Heart left ventricle (tissue), 16 donors: ENCODE data around the gene SELE. TPM values are rescaled to one million over a fixed set of nuclear protein-coding genes. Genes with fewer than 3 reads are reported as not detected.
"Not testable (repeated sequence)": the region's sequence is repeated elsewhere in the genome, so short reads cannot be mapped to it uniquely, and the experiment has no call there.

Experiments
- ATAC-seq, 4 donors: fragments of 200-7000 bp; cut with Tn5 transposase; one replicate each; pipeline ENCODE4 v1.9.1; 2020 to 2022; ENCODE audit warnings: moderate library complexity in 4 of 4, mild to moderate bottlenecking in 3 of 4, moderate number of reproducible peaks in 1 of 4
- DNase-seq, 5 donors: peaks; one replicate each; pipeline ENCODE4 v3.0.0-alpha.2; 2020
- H3K27ac ChIP-seq, 12 donors: fragments of 200-600 bp; sonication (generic) in 4 of 12; one replicate each; pipeline versions ENCODE4 v1.5.0 to v1.8.0; 2016 to 2022; ENCODE audit warnings: mild to moderate bottlenecking in 2 of 12
- H3K27me3 ChIP-seq, 9 donors: fragments of 200-600 bp; sonication (generic) in 2 of 9; one replicate each; pipeline versions ENCODE4 v1.5.1 to v1.8.0; 2016 to 2022; ENCODE audit warnings: mild to moderate bottlenecking in 3 of 9
- H3K36me3 ChIP-seq, 9 donors: fragments of 200-600 bp; sonication (generic) in 2 of 9; one replicate each; pipeline versions ENCODE4 v1.5.0 to v1.8.0; 2018 to 2022; ENCODE audit warnings: mild to moderate bottlenecking in 2 of 9
- H3K4me1 ChIP-seq, 12 donors: fragments of 200-600 bp; sonication (generic) in 4 of 12; one replicate each; pipeline versions ENCODE4 v1.5.0 to v1.8.0; 2016 to 2022; ENCODE audit warnings: mild to moderate bottlenecking in 3 of 12
- H3K4me3 ChIP-seq, 12 donors: fragments of 200-600 bp; sonication (generic) in 4 of 12; one replicate each; pipeline versions ENCODE4 v1.5.0 to v1.8.0; 2017 to 2022; ENCODE audit warnings: mild to moderate bottlenecking in 9 of 12, moderate library complexity in 4 of 12
- H3K9me3 ChIP-seq, 12 donors: fragments of 200-600 bp; sonication (generic) in 4 of 12; one replicate each; pipeline versions ENCODE4 v1.5.0 to v1.8.0; 2016 to 2022; ENCODE audit warnings: mild to moderate bottlenecking in 1 of 12
- CTCF ChIP-seq, 12 donors: fragments of 200-600 bp; sonication (generic) in 4 of 12; IDR thresholded peaks; one replicate each; pipeline versions ENCODE4 v1.5.0 to v1.8.0; 2018 to 2022; ENCODE audit warnings: antibody characterized with exemption in 12 of 12, mild to moderate bottlenecking in 5 of 12
- POLR2A ChIP-seq, 2 donors: fragments of 450-650 bp; IDR thresholded peaks; one replicate each; pipeline ENCODE4 v1.6.1; 2017; ENCODE audit warnings: antibody characterized with exemption in 2 of 2, mild to moderate bottlenecking in 2 of 2, moderate library complexity in 2 of 2
- WGBS, 4 donors: extraction: QIAGEN DNeasy Blood & Tissue Kit in 2 of 4; methylation state at CpG; one replicate each; pipeline versions ENCODE4 v1.1.5 to v1.1.7; 2013 to 2018; 5-methylcytosine and 5-hydroxymethylcytosine counted together
- intact Hi-C, 10 donors: fragments of 100-400 bp; cut with DNase I; formaldehyde crosslinking; loops; one replicate each; pipeline versions ENCODE4 v1.11.1 to v1.14.2; 2022
- polyA plus RNA-seq, 2 donors: library from polyadenylated mRNA; stranded (reverse); fragments of 200-250 nt; gene quantifications; one replicate each; pipeline ENCODE4 v1.2.3, GENCODE V29; 2013
- total RNA-seq, 9 donors: library from RNA; depleted of rRNA in 2 of 9; stranded (reverse); fragments of >200 nt in 2 of 9; fragmentation: NEBNext Ultra II Directional in 3 of 9; extraction: Animal tissue kit (Norgen Biotek cat#: 25700) in 3 of 9; gene quantifications; one replicate each; pipeline versions ENCODE4 v1.1.0 to v1.2.4, GENCODE V29; 2016 to 2023
- donor health status: ischemic (EF 13 %, LVEDD 7.1; RV severe dilation, severe dysfunction).
- donor health status: healthy with polysubstance abuse.
- donor health status: DM: no; HTN: yes; CAD: no.
- donor health status: DM: no; HTN: no; CAD: no.
- donor health status: ischemic (EF 25% LVEDD 6.9; RV normal size, moderate dysfunction).
- donor health status: ischemic (EF 25% LVEDD 5.7; RV mildly dilated, moderate dysfunction).
- donor health status: healthy.
- donor health status: DM: yes; HTN: yes; CAD: no.
- donor health status: ischemic (EF 35%, LVEDD 5.7; RV mildly dilated, moderate dysfunction).
- donor health status: nonischemic (EF 11% LVEDD 7.7; RV severe dilation, severe dysfunction).
- donor health status: DM: yes; HTN: yes; CAD: no.
- donor health status: PGD.
- donor health status: ischemic (EF 29% LVEDD 5.4; RV normal size, mild dysfunction).
- donor health status: nonischemic (EF 23%, LVEDD 6.1; RV moderate dilation, normal function).

The SELE gene
- total and polyA plus RNA-seq, 11 donors: 0.63 to 21.5 (median 2.4) TPM

GRCh38 chr1:169725930-169726329 is 7.9 kb downstream of the SELE start:
- ATAC-seq (no peak), DNase-seq (no peak)
- H3K36me3 ChIP-seq: no peaks in the 10 kb centered on the region
- H3K27me3 ChIP-seq: peaks cover 0 to 3% (median 0%) of the 10 kb centered on the region in 9 donors
- intact Hi-C loops: no loop called here
- no peak overlapping the region for H3K4me3 ChIP-seq
- H3K27ac ChIP-seq: no peak overlapping the region
- no peaks in the 10 kb centered on the region for H3K9me3 ChIP-seq
- H3K4me1 ChIP-seq: no peaks in the 10 kb centered on the region
- WGBS, 4 donors: 83 to 90% (median 86%) methylated on average over 3 of the region's 3 CpGs
- no peak for TF ChIP-seq POLR2A (IDR thresholded peaks at IDR 0.05)

DNA sequence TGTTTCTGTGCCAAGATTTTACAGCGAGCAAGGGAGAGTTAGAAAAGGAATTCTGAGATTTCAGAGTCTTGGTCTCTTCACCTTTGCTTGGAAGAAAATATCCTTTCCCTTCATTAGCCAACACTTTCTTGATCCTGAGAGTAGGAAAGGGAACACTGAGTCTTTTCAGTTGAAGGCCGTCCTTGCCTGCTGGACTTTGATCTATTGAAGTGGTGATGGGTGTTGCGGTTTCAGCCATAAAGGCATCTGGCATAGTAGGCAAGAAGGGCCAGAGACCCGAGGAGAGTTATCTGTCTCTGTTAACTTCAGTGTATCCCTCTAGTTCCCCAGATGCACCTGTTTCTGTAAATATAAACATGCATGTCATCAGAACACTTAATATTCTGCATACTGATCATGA is 9.7 kb downstream of the SELE start:
- H3K4me3 ChIP-seq: no peak overlapping the region
- no peak overlapping the region for H3K27ac ChIP-seq
- no peaks in the 10 kb centered on the region for H3K4me1 ChIP-seq
- intact Hi-C loops: no loop called here
- peaks cover 0 to 3% (median 0%) of the 10 kb centered on the region in 9 donors for H3K27me3 ChIP-seq
- H3K9me3 ChIP-seq: no peaks in the 10 kb centered on the region
- ATAC-seq: no peak
- H3K36me3 ChIP-seq: no peaks in the 10 kb centered on the region
- WGBS, 4 donors: 64 to 70% (median 67%) methylated on average over 4 of the region's 4 CpGs
- DNase-seq: no peak
- TF ChIP-seq POLR2A (IDR thresholded peaks at IDR 0.05): no peak
- no peak for TF ChIP-seq CTCF (IDR thresholded peaks at IDR 0.05)

DNA sequence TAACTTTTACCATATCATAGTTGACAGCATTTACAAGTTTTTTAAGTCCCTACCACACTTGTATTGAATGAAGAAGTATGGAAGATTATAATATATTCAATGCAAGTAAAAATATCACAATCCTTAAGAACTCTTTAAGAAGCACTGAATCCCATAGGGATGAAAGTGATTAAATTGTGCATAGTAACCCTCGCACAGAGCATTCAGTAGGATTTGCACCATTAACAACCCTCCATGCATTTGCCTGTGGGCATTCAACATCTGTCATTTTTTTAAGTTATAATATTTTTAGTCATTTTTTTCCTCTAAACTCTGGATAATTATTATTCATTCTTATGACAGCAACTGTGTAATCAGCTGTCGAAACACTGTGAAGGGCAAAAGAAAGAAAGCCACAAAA is 10.1 kb downstream of the SELE start:
- ATAC-seq (no peak), DNase-seq (no peak)
- WGBS, 4 donors: 82 to 91% (median 89%) methylated on average over 2 of the region's 2 CpGs
- Histone ChIP-seq H3K4me1 (no peaks in the 10 kb centered on the region), H3K27me3 (peaks cover 0 to 3% (median 0%) of the 10 kb centered on the region in 9 donors), H3K36me3 (no peaks in the 10 kb centered on the region), H3K4me3 (no peak overlapping the region), H3K27ac (no peak overlapping the region), H3K9me3 (no peaks in the 10 kb centered on the region)
- TF ChIP-seq CTCF (IDR thresholded peaks at IDR 0.05): no peak
- no peak for TF ChIP-seq POLR2A (IDR thresholded peaks at IDR 0.05)
- intact Hi-C loops: no loop called here

DNA sequence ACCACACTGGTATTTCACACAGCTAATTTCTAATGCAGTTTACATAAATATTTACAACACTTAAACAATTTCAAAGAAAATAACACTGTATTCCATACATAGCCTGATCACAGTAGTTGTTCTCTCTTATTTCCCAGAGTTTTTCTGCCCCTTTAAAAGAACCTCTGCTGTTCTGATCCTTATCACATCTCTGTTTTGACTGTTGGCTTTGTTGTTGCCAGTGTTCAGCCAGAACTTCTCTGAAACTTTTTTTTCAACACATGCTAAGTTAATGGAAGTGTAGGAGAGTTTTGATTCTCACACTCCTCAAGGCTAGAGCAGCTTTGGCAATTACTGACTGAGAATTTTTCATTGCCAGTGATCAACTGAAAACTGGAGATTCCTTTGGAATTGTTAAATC is 11.1 kb downstream of the SELE start:
- ATAC-seq: no peak

DNA sequence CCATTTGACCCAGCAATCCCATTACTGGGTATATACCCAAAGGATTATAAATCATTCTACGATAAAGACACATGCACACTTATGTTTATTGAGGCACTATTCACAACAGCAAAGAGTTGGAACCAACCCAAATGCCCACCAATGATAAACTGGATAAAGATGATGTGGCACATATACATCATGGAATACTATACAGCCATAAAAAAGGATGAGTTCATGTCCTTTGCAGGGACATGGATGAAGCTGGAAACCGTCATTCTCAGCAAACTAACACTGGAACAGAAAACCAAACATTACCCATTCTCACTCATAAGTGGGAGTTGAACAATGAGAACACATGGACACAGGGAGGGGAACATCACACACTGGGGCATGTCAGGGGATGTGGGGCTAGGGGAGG is 18.8 kb downstream of the SELE start:
- 66 to 95% (median 91%) methylated on average over 2 of the region's 2 CpGs for WGBS, 4 donors
- not testable (repeated sequence) for ATAC-seq
- peaks cover 0 to 16% (median 0%) of the 10 kb centered on the region in 12 donors for H3K4me1 ChIP-seq

More for the DNA sequence above, 11.1 kb downstream of the SELE start:
- intact Hi-C loops: no loop called here
- Histone ChIP-seq H3K4me1 (no peaks in the 10 kb centered on the region), H3K36me3 (no peaks in the 10 kb centered on the region), H3K4me3 (no peak overlapping the region), H3K9me3 (no peaks in the 10 kb centered on the region), H3K27me3 (peaks cover 0 to under 1% (median 0%) of the 10 kb centered on the region in 9 donors), H3K27ac (no peak overlapping the region)
- TF ChIP-seq POLR2A (IDR thresholded peaks at IDR 0.05) (no peak), CTCF (IDR thresholded peaks at IDR 0.05) (no peak)
- no peak for DNase-seq

GRCh38 chr1:169713090-169713489 is 20.8 kb downstream of the SELE start:
- H3K36me3 ChIP-seq, ATAC-seq, DNase-seq, H3K4me3 ChIP-seq, H3K27ac ChIP-seq: not testable (repeated sequence)
- peaks cover 0 to 11% (median 0%) of the 10 kb centered on the region in 9 donors for H3K27me3 ChIP-seq
- peaks cover 0 to 25% (median 4%) of the 10 kb centered on the region in 12 donors for H3K9me3 ChIP-seq
- H3K4me1 ChIP-seq: peaks cover 0 to 16% (median 0%) of the 10 kb centered on the region in 12 donors
- intact Hi-C loops: loop anchor here in 9 of 10 donors (2.0 to 5.0 kb wide), 7 partner anchors 94 to 166 kb away; partner anchors contain the start of gene F5 (in 1 of the 9)
- WGBS, 4 donors: 88 to 90% (median 89%) methylated on average over 5 of the region's 5 CpGs

More for the DNA sequence above, 18.8 kb downstream of the SELE start:
- not testable (repeated sequence) for H3K27me3 ChIP-seq, DNase-seq, H3K27ac ChIP-seq, H3K4me3 ChIP-seq, H3K36me3 ChIP-seq
- H3K9me3 ChIP-seq: peaks cover 0 to 25% (median 4%) of the 10 kb centered on the region in 12 donors
- intact Hi-C loops: loop anchor here in 1 of 10 donors (5.0 kb wide), 1 partner anchor 118 kb away; no protein-coding TSS in a partner anchor
